Activated effector memory CD4-positive, alpha-beta T cell treated with anti-CD3 and anti-CD28 coated beads, Interleukin-2, amount 50 U/mL, for 16 hours (primary cell): ENCODE measurements around the gene ADAMTS2.
A peak's percentile ranks its signal among the peaks of the same experiment; 100 is the strongest.

ENCODE experiments used
- DNase-seq: peaks from one replicate; pipeline ENCODE4 v3.0.0-alpha.2; 2020

The ADAMTS2 gene

GRCh38 chr5:179154346-179154990, 190.8 kb downstream of the ADAMTS2 start:
- peak; percentile 45 for DNase-seq

GRCh38 chr5:179153921-179154345, 191.3 kb downstream of the ADAMTS2 start:
- no peak for DNase-seq

GRCh38 chr5:179153341-179153901, 191.8 kb downstream of the ADAMTS2 start:
- DNase-seq, result peak; percentile 62

- peak; percentile 46 for DNase-seq
Observed at GRCh38 chr5:179152941-179153340, 192.3 kb downstream of the ADAMTS2 start.

- peak; percentile 51 for DNase-seq
Observed at GRCh38 chr5:179152144-179152895, 192.9 kb downstream of the ADAMTS2 start.

GRCh38 chr5:179151286-179152118, 193.8 kb downstream of the ADAMTS2 start:
- DNase-seq, result peak; percentile 38

GRCh38 chr5:179150011-179150410, 195.2 kb downstream of the ADAMTS2 start:
- no peak for DNase-seq

GRCh38 chr5:179149278-179149677, 196.0 kb downstream of the ADAMTS2 start:
- no peak for DNase-seq

GRCh38 chr5:179148703-179149170, 196.5 kb downstream of the ADAMTS2 start:
- no peak for DNase-seq

- DNase-seq, result no peak
Observed at GRCh38 chr5:179147991-179148702, 197.1 kb downstream of the ADAMTS2 start.

- DNase-seq, result peak; percentile 75
Observed at GRCh38 chr5:179146277-179146676, 199.0 kb downstream of the ADAMTS2 start.

GRCh38 chr5:179143446-179143845, 201.8 kb downstream of the ADAMTS2 start:
- DNase-seq, result no peak

- DNase-seq, result no peak
Observed at GRCh38 chr5:179142434-179143198, 202.6 kb downstream of the ADAMTS2 start.

- DNase-seq, result no peak
Observed at GRCh38 chr5:179141867-179142266, 203.4 kb downstream of the ADAMTS2 start.

- DNase-seq, result no peak
Observed at GRCh38 chr5:179140293-179140692, 205.0 kb downstream of the ADAMTS2 start.

- DNase-seq, result no peak
Observed at GRCh38 chr5:179139936-179140235, 205.4 kb downstream of the ADAMTS2 start.

GRCh38 chr5:179139111-179139935, 205.9 kb downstream of the ADAMTS2 start:
- DNase-seq, result no peak

GRCh38 chr5:179138568-179138925, 206.7 kb downstream of the ADAMTS2 start:
- no peak for DNase-seq

- no peak for DNase-seq
Observed at GRCh38 chr5:179137643-179138567, 207.4 kb downstream of the ADAMTS2 start.
